Measurements from ENCODE around the gene MAT2A. TPM values are rescaled to one million over a fixed set of nuclear protein-coding genes. Genes with fewer than 3 reads are reported as not detected.

The MAT2A gene
- total RNA-seq, result 148 and 292 TPM in 2 replicates

GRCh38 chr2:85538507-85539360 is at the start of gene MAT2A:
MAT2A (plus strand) TSS chr2:85539168; CDS start chr2:85539288, 120 bp downstream.

GRCh38 chr2:85561280-85562212 is 22.6 kb downstream of the MAT2A start, which contains the start of gene GGCX:
GGCX (minus strand) TSS chr2:85561493; CDS start chr2:85561428, 65 bp downstream.

GRCh38 chr2:85577386-85578242 is 38.6 kb downstream of the MAT2A start, which contains the start of gene VAMP8:
VAMP8 (plus strand) TSS chr2:85577586; CDS start chr2:85577647, 61 bp downstream.

GRCh38 chr2:85584354-85584856 is 45.4 kb downstream of the MAT2A start, which contains the start of gene VAMP5:
VAMP5 (plus strand) TSS chr2:85584431; CDS start chr2:85584491, 60 bp downstream.

Other genes with a start within 250 kb of the MAT2A start
- gene TGOLN2, start 211.2 kb upstream of the MAT2A start, total RNA-seq, result 201 and 256 TPM in 2 replicates
- gene RETSAT, start 184.6 kb upstream of the MAT2A start, total RNA-seq, result 44.8 and 48.1 TPM in 2 replicates
- gene ELMOD3, start 184.4 kb upstream of the MAT2A start, total RNA-seq, result 19.5 and 20.2 TPM in 2 replicates
- 16.7 and 94.6 TPM in 2 replicates for gene CAPG, start 128.8 kb upstream of the MAT2A start, total RNA-seq
- gene SH2D6, start 120.5 kb upstream of the MAT2A start, total RNA-seq, result 0.36 TPM in 1 of 2 replicates, not detected in the other
- gene GGCX, start 22.3 kb downstream of the MAT2A start, total RNA-seq, result 56.9 and 80.2 TPM in 2 replicates
- 0.33 and 0.85 TPM in 2 replicates for gene VAMP8, start 38.4 kb downstream of the MAT2A start, total RNA-seq
- gene VAMP5, start 45.3 kb downstream of the MAT2A start, total RNA-seq, result 13.7 and 15.9 TPM in 2 replicates
- gene RNF181, start 56.6 kb downstream of the MAT2A start, total RNA-seq, result 123 and 125 TPM in 2 replicates
- gene TMEM150A, start 63.5 kb downstream of the MAT2A start, total RNA-seq, result 14.6 and 21.2 TPM in 2 replicates
- 18.0 and 24.1 TPM in 2 replicates for gene C2orf68, start 72.9 kb downstream of the MAT2A start, total RNA-seq
- 31.1 and 34.2 TPM in 2 replicates for gene USP39, start 77.0 kb downstream of the MAT2A start, total RNA-seq
- not detected in 2 replicates for gene SFTPB, start 129.0 kb downstream of the MAT2A start, total RNA-seq
- gene GNLY, start 155.2 kb downstream of the MAT2A start, total RNA-seq, result 0.07 TPM in 1 of 2 replicates, not detected in the other
- 22.4 and 30.8 TPM in 2 replicates for gene ATOH8, start 214.8 kb downstream of the MAT2A start, total RNA-seq